ENCODE results near the gene CMPK1.

CMPK1 gene

GRCh38 chr1:47333578-47333921 is at the start of gene CMPK1:
Gene CMPK1, plus strand, starts transcription at chr1:47333790. Its CDS starts 156 bp downstream, at chr1:47333946.
- TF ChIP-seq GATA3 (IDR thresholded peaks at IDR 0.05; ENCODE audit: low read depth, low read length): no peak
- TF ChIP-seq GATA2 (IDR thresholded peaks at IDR 0.05; ENCODE audit: low read depth, low read length): no peak

- TF ChIP-seq GATA2 (IDR thresholded peaks at IDR 0.05; ENCODE audit: low read depth, low read length) (no peak), GATA3 (IDR thresholded peaks at IDR 0.05; ENCODE audit: low read depth, low read length) (no peak)
Observed at GRCh38 chr1:47295579-47295978, 38.0 kb upstream of the CMPK1 start.

DNA sequence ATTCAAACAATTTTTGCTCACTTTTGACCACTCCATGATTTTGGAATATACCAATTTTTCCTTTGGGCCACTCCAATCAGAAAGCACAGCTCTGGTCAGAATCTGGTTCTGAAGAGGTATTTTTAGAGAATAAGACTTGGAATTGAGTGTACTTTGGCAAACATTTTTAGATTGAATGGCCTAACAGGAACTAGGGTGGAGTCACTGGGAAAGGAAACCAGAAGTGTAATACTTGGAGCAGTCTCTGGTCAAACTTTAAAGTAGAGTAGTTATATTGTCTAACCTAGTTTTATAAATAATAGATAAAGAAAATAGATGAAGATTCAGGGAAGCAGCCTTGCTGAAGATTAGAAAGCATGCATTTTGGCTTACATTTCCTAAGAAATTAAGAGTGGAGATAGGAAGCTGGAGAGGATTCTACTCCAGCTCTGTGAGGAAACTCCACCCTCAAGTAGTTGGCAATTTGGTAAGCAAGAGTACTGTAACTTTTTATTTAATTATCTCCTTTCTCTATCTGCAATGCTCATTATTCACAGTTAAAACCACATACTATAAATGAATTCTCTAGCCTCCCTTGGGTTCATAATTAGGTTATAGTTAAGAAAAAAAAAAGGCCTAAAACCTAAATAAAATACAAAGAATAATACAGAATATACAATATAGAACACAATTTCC is 35.4 kb upstream of the CMPK1 start:
- no peak for TF ChIP-seq GATA2 (IDR thresholded peaks at IDR 0.05; ENCODE audit: low read depth, low read length)
- TF ChIP-seq GATA3 (IDR thresholded peaks at IDR 0.05; ENCODE audit: low read depth, low read length): no peak

- TF ChIP-seq GATA3 (IDR thresholded peaks at IDR 0.05; ENCODE audit: low read depth, low read length): peak; percentile 70
- peak; percentile 36; the same call in 1 of the 2 replicates for TF ChIP-seq GATA2 (IDR thresholded peaks at IDR 0.05; ENCODE audit: low read depth, low read length)
Observed at GRCh38 chr1:47302472-47302871, 31.1 kb upstream of the CMPK1 start.

- no peak for TF ChIP-seq GATA3 (IDR thresholded peaks at IDR 0.05; ENCODE audit: low read depth, low read length)
- TF ChIP-seq GATA2 (IDR thresholded peaks at IDR 0.05; ENCODE audit: low read depth, low read length): no peak
Observed at GRCh38 chr1:47309427-47309826, 24.2 kb upstream of the CMPK1 start.

DNA sequence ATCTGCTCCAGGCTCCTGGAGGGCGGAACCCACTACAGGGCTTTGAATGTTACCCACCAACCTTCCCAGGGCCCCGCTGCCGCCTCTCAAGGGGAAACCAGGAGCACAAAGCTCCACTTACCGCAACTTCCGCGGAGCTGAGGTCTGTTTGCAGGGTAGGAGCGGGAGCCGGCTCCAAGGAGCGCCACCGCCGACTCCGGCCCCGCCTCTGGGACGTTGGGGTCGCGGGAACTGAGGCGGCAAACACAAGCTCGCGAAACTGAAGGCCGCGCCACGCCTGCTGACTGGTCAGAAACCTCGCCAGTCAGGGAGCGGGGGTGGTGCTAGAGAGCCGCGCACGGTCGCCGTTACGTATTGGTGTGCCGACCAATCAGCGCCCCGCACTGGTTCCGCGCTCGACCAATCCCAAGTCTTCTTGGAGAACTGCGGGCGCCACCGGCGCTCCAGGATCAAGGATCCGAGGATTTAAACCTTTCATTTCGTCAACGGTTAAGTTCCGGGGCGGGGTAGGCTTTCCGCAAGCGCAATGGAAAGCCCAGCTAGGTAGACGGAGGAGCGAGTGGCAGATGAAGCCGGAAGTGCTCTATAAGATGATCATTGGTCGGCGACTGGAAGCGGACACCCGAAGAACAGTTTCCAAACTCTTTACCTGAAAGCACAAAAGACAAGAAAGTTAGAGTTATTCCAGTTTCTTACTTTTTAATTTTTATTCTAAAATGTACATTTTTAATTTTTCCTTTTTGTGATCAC is 19.5 kb upstream of the CMPK1 start, which contains the start of gene STIL:
STIL (minus strand) TSS at position 233 of the 750 bp plus-strand sequence. CDS start 3,828 bp downstream, outside the sequence.
- no peak for TF ChIP-seq GATA3 (IDR thresholded peaks at IDR 0.05; ENCODE audit: low read depth, low read length)
- no peak for TF ChIP-seq GATA2 (IDR thresholded peaks at IDR 0.05; ENCODE audit: low read depth, low read length)

DNA sequence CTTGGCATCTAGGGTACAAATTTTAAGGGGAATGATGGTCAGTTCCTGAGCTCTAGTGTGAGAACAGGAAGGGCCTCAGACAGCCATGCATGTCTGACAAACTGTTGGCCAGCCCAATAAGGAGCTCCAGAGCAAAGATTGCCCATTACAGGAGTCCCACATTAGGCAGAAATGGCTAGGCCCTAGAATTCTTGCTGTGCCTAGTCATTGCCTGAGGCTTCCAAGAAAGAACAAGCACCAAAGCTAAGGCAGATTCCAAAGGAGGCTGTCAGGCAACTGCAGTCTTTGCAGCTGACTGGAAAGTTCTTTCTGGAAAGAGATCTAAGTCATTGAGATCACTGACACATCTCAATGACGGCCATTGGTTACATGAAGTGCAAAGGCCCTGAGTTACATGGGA is 15.7 kb upstream of the CMPK1 start:
- TF ChIP-seq GATA2 (IDR thresholded peaks at IDR 0.05; ENCODE audit: low read depth, low read length) (no peak), GATA3 (IDR thresholded peaks at IDR 0.05; ENCODE audit: low read depth, low read length) (no peak)

- TF ChIP-seq GATA3 (IDR thresholded peaks at IDR 0.05; ENCODE audit: low read depth, low read length) (no peak), GATA2 (IDR thresholded peaks at IDR 0.05; ENCODE audit: low read depth, low read length) (no peak)
Observed at GRCh38 chr1:47323599-47324031, 10.0 kb upstream of the CMPK1 start.

GRCh38 chr1:47324682-47325081 is 8.9 kb upstream of the CMPK1 start:
- TF ChIP-seq GATA2 (IDR thresholded peaks at IDR 0.05; ENCODE audit: low read depth, low read length): no peak
- no peak for TF ChIP-seq GATA3 (IDR thresholded peaks at IDR 0.05; ENCODE audit: low read depth, low read length)

- TF ChIP-seq GATA2 (IDR thresholded peaks at IDR 0.05; ENCODE audit: low read depth, low read length) (no peak), GATA3 (IDR thresholded peaks at IDR 0.05; ENCODE audit: low read depth, low read length) (no peak)
Observed at GRCh38 chr1:47325528-47325927, 8.1 kb upstream of the CMPK1 start.

DNA sequence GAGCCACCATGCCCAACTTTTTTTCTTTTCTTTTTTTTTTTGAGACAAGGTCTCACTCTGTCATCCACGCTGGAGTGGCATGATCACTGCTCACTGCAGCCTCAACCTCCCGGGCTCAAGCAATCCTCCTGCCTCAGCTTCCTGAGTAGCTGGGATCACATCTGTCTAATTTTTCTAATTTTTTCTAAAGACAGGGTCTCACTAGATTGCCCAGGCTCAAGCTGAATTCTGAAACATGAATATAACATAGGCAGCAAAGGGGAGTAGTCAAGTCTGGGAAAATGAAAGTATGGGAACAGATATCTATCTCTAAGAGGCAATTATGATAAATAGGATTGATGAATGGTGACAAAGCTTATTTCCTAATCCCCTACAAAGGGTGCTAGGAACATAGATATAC is 7.3 kb upstream of the CMPK1 start:
- TF ChIP-seq GATA3 (IDR thresholded peaks at IDR 0.05; ENCODE audit: low read depth, low read length): no peak
- no peak for TF ChIP-seq GATA2 (IDR thresholded peaks at IDR 0.05; ENCODE audit: low read depth, low read length)

GRCh38 chr1:47328992-47329391 is 4.6 kb upstream of the CMPK1 start:
- TF ChIP-seq GATA2 (IDR thresholded peaks at IDR 0.05; ENCODE audit: low read depth, low read length): no peak
- TF ChIP-seq GATA3 (IDR thresholded peaks at IDR 0.05; ENCODE audit: low read depth, low read length): no peak

GRCh38 chr1:47330212-47330611 is 3.4 kb upstream of the CMPK1 start:
- TF ChIP-seq GATA3 (IDR thresholded peaks at IDR 0.05; ENCODE audit: low read depth, low read length) (no peak), GATA2 (IDR thresholded peaks at IDR 0.05; ENCODE audit: low read depth, low read length) (no peak)

DNA sequence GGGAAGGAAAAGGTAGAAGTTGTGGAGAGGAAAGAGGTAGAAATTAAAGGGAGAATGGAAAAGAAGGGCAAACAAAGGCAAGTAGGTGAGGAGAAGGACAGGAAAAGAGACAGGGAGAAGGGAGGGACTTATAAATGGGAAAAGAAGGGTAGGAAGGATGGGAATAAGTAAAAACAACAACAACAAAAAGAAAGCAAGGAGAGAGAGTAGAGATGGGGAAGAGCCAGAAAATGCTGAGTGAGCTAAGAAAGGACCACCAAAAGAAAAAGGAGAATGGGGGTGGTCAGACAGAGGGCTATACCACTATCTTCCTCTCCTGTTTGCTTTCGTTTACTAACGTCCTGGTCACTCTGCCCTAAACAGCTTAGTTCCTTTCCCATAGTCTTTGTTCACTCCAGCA is 1.7 kb upstream of the CMPK1 start:
- TF ChIP-seq GATA2 (IDR thresholded peaks at IDR 0.05; ENCODE audit: low read depth, low read length): no peak
- no peak for TF ChIP-seq GATA3 (IDR thresholded peaks at IDR 0.05; ENCODE audit: low read depth, low read length)

Measured in SH-SY5Y (cell line).